Panc1 (cell line): ENCODE results near the gene PPP6R2. TPM values are rescaled to one million over a fixed set of nuclear protein-coding genes. Genes with fewer than 3 reads are reported as not detected.

Experiments used
- ATAC-seq: fragments of 200-7000 bp; cut with Tn5 transposase; 2 replicates; pipeline ENCODE4 v1.9.1; 2020; ENCODE audit warnings: mild to moderate bottlenecking, moderate library complexity
- BruUV-seq: library from RNA; stranded (reverse); fragments of 400-500 nt; replicated peaks from 2 replicates; lab custom pipeline; 2021; lab: Mats Ljungman, UMichigan
- CTCF ChIA-PET: fragments of 300-600 bp; sonication (Branson Sonifier 250); formaldehyde crosslinking; loops from one replicate; lab custom pipeline; 2022; ENCODE audit warnings: antibody characterized with exemption; lab: Charles Lee
- POLR2A ChIA-PET: fragments of 300-600 bp; sonication (Branson Sonifier 250); formaldehyde crosslinking; loops from one replicate; lab custom pipeline; 2022; ENCODE audit warnings: antibody characterized with exemption; lab: Charles Lee
- DNase-seq: peaks from one replicate; pipeline ENCODE4 v3.0.0-alpha.2; 2010; ENCODE audit warnings: low read depth, low spot score
- H3K27ac ChIP-seq: 2 replicates; pipeline ENCODE4 v1.5.1; 2011; ENCODE audit warnings: mild to moderate bottlenecking, low read length, inconsistent platforms
- H3K27me3 ChIP-seq: fragments of 200-500 bp; sonication (Bioruptor generic); 2 replicates; pipeline ENCODE4 v1.6.0; 2014; ENCODE audit warnings: low read length, inconsistent platforms; ENCODE audit not compliant: control insufficient read depth, insufficient read depth
- H3K36me3 ChIP-seq: fragments of 200-500 bp; sonication (Bioruptor generic); 2 replicates; pipeline ENCODE4 v1.5.1; 2014; ENCODE audit warnings: inconsistent platforms, mild to moderate bottlenecking, low read length, moderate library complexity; ENCODE audit not compliant: control insufficient read depth, insufficient read depth
- H3K4me1 ChIP-seq: 2 replicates; pipeline ENCODE4 v1.5.1; 2011; ENCODE audit warnings: inconsistent platforms, mild to moderate bottlenecking, low read length, moderate library complexity; ENCODE audit not compliant: control insufficient read depth, insufficient read depth
- H3K4me3 ChIP-seq, 2 experiments: 2 replicates each; pipeline ENCODE4 v1.5.1; 2011 to 2012; ENCODE audit warnings: low read depth in 2 of 2, low read length in 2 of 2, mild to moderate bottlenecking in 2 of 2, inconsistent platforms in 1 of 2, moderate library complexity in 1 of 2
- H3K9me3 ChIP-seq: fragments of 200-500 bp; sonication (Bioruptor generic); 2 replicates; pipeline ENCODE4 v1.5.1; 2014; ENCODE audit warnings: low read depth, mild to moderate bottlenecking, inconsistent platforms, low read length, moderate library complexity; ENCODE audit not compliant: control insufficient read depth, insufficient read depth
- CTCF ChIP-seq: fragments of 450-650 bp; IDR thresholded peaks from 2 replicates; pipeline ENCODE4 v1.5.1; 2017; ENCODE audit warnings: mild to moderate bottlenecking
- POLR2AphosphoS5 ChIP-seq: IDR thresholded peaks from 2 replicates; pipeline ENCODE4 v1.6.1; 2012; ENCODE audit warnings: mild to moderate bottlenecking, low read depth, low read length, moderate library complexity
- REST ChIP-seq, 2 experiments: IDR thresholded peaks; 2 replicates each; pipeline ENCODE4 v1.6.1; 2011 to 2012; ENCODE audit warnings: low read depth in 2 of 2, control low read depth in 1 of 2, low read length in 1 of 2, mild to moderate bottlenecking in 1 of 2, moderate library complexity in 1 of 2; ENCODE audit not compliant: insufficient read depth in 1 of 2
- SIN3A ChIP-seq: IDR thresholded peaks from 2 replicates; pipeline ENCODE4 v1.6.1; 2012; ENCODE audit warnings: low read depth, mild to moderate bottlenecking, low read length, moderate library complexity, borderline replicate concordance; ENCODE audit not compliant: insufficient read depth
- TCF7L2 ChIP-seq: IDR thresholded peaks from 2 replicates; pipeline ENCODE4 v1.6.1; 2011; ENCODE audit warnings: mild to moderate bottlenecking, low read depth, low read length, inconsistent platforms
- in situ Hi-C: cut with HindIII; loops from 2 replicates; pipeline ENCODE4 v1.10.0; 2016; ENCODE audit warnings: low sequenced_read_pairs, low pct_unique_long_range_greater_than_20kb
- intact Hi-C: fragments of 100-400 bp; cut with micrococcal nuclease; formaldehyde crosslinking; loops from one replicate; pipeline ENCODE4 v1.10.0; 2022; ENCODE audit not compliant: unreplicated experiment
- total RNA-seq: library from RNA; stranded (reverse); gene quantifications from one replicate; pipeline ENCODE4 v1.2.1, GENCODE V29; 2021; ENCODE audit not compliant: unreplicated experiment

The PPP6R2 gene
- total RNA-seq, 1 experiment from 2014 or later, result 52.8 TPM

- ChIA-PET CTCF (no interaction called here), POLR2A (no interaction called here)
- no TSS peak for BruUV-seq
- DNase-seq, result no peak
- intact Hi-C loops, result no loop called here
- no peak overlapping the region for H3K4me3 ChIP-seq
- no peak overlapping the region for H3K27ac ChIP-seq
- in situ Hi-C loops, result no loop called here
- no peaks in the 10 kb centered on the region for H3K27me3 ChIP-seq
- peaks cover 4% of the 10 kb centered on the region for H3K4me1 ChIP-seq
- TF ChIP-seq CTCF, result no peak
- no peak for TF ChIP-seq POLR2AphosphoS5
- no peak for TF ChIP-seq SIN3A
- no peak for TF ChIP-seq REST (IDR thresholded peaks at IDR 0.05; ENCODE audit: insufficient read depth in 1 of 2, low read depth in 2 of 2, low read length in 1 of 2)
- TF ChIP-seq TCF7L2, result no peak
- no peak for ATAC-seq
- no peaks in the 10 kb centered on the region for H3K36me3 ChIP-seq
- H3K9me3 ChIP-seq, result no peaks in the 10 kb centered on the region
Observed at GRCh38 chr22:50361222-50361621, 18.1 kb downstream of the PPP6R2 start.

GRCh38 chr22:50361688-50362087 is 18.6 kb downstream of the PPP6R2 start:
- Histone ChIP-seq H3K27ac (no peak overlapping the region), H3K36me3 (no peaks in the 10 kb centered on the region), H3K9me3 (no peaks in the 10 kb centered on the region), H3K27me3 (no peaks in the 10 kb centered on the region), H3K4me3 (no peak overlapping the region), H3K4me1 (peaks cover 5% of the 10 kb centered on the region)
- intact Hi-C loops, result no loop called here
- ATAC-seq, result no peak
- no peak for TF ChIP-seq TCF7L2
- no peak for TF ChIP-seq SIN3A
- no peak for DNase-seq
- in situ Hi-C loops, result no loop called here
- no TSS peak for BruUV-seq
- POLR2A ChIA-PET, result no interaction called here
- CTCF ChIA-PET, result no interaction called here

- Histone ChIP-seq H3K36me3 (no peaks in the 10 kb centered on the region), H3K27me3 (no peaks in the 10 kb centered on the region), H3K4me1 (peaks cover 6% of the 10 kb centered on the region), H3K4me3 (no peak overlapping the region), H3K9me3 (no peaks in the 10 kb centered on the region), H3K27ac (no peak overlapping the region)
- CTCF ChIA-PET, result no interaction called here
- in situ Hi-C loops (no loop called here), intact Hi-C loops (no loop called here)
- no TSS peak for BruUV-seq
- DNase-seq (no peak), ATAC-seq (no peak)
- TF ChIP-seq CTCF (no peak), REST (IDR thresholded peaks at IDR 0.05; ENCODE audit: insufficient read depth in 1 of 2, low read depth in 2 of 2, low read length in 1 of 2) (no peak), SIN3A (no peak), TCF7L2 (no peak), POLR2AphosphoS5 (no peak)
- POLR2A ChIA-PET, result no interaction called here
Observed at GRCh38 chr22:50363166-50363802, 20.2 kb downstream of the PPP6R2 start.
